Stimulated activated CD8-positive, alpha-beta memory T cell treated with anti-CD3 and anti-CD28 coated beads, Interleukin-12 subunit alpha, Interleukin-12 subunit beta, amount 100 ng/mL, for 24 hours (primary cell): Measurements from ENCODE around the gene SLC35F6.

ENCODE experiments used
- DNase-seq: peaks from one replicate; pipeline ENCODE4 v3.0.0-alpha.2; 2020; ENCODE audit errors: extremely low read depth

The SLC35F6 gene

DNA sequence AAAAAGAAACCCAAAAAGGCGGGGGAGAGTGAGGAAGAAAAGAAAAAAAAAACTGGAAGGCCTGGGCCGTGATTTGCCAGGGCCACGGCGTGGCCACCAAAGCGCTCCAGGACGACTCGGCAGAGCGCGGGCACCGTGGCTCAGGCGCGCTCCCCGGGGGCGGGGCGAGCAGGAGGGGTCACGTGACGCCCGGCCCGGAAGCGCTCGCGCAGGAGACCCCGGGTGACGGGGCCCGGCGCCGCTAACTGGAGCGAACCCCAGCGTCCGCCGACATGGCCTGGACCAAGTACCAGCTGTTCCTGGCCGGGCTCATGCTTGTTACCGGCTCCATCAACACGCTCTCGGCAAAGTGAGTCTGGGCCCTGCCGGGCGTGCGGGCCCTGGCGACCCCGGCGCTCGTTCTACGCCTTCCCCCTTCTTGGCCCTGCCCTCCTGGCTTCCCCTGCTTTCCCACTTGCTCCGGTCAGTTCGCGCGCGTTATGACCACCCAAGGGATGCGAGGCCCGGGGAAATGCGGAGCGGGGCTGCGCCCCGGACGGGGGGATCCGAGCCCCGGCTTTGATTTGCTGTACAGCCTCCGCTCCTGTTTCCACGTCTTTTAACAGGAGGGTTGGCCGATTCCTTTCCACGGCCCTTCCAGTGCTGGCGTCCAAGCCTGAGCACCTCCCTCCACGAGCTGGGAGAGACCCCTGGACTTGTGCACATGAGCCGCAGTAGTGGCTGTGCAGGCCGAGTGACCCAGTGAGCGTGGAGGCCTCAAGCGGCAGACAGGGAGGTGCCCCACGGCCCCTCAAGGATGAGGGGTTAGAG lies at the start of gene SLC35F6:
Gene SLC35F6 (plus strand): TSS at position 207 of the 810 bp plus-strand sequence. CDS start 66 bp downstream, at position 273.
- DNase-seq: peak; percentile 57

- DNase-seq: no peak
These were observed 48.4 kb upstream of the SLC35F6 start for GRCh38 chr2:26715528-26716270.

DNA sequence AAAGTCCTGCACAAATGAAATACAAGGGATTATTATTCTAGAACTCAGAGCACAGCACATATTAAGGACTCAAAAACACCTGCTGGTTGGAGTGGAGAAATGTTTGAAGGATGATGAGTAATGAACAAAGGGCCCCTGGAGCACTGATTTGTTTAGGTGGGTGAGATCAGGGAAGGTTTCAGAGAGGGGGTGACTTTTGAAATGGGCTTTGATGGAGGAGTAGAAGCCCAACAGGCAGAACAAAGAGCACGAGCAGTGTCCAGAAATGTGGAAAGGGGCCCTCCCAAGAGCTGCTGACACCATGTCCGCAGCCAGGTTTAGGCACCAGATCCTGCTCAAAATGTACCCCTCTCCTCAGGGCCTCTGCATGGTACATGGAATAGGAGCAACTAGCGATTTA lies 47.7 kb upstream of the SLC35F6 start:
- no peak for DNase-seq

DNA sequence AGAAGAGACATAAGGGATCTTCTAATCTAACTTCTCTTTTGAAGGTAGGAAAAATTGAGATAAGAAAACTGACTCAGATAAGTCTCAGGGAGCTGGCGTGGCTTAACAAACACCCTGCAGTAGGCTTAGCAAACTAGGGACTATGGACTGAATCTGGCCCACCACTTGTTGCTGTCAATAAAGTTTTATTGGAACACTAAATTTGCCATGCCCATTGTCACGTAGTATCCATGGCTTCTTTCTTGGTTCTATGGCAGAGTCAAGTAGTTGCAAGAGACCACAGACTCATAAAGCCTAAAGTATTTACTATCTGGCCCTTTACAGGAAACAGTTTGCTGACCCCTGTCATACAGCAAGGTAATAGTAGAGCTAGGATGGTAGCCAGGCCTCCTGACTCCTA lies 47.3 kb upstream of the SLC35F6 start:
- DNase-seq: no peak

GRCh38 chr2:26717362-26717761 lies 46.7 kb upstream of the SLC35F6 start:
- no peak for DNase-seq

- no peak for DNase-seq
These were observed 45.0 kb upstream of the SLC35F6 start for GRCh38 chr2:26718949-26719686.

DNA sequence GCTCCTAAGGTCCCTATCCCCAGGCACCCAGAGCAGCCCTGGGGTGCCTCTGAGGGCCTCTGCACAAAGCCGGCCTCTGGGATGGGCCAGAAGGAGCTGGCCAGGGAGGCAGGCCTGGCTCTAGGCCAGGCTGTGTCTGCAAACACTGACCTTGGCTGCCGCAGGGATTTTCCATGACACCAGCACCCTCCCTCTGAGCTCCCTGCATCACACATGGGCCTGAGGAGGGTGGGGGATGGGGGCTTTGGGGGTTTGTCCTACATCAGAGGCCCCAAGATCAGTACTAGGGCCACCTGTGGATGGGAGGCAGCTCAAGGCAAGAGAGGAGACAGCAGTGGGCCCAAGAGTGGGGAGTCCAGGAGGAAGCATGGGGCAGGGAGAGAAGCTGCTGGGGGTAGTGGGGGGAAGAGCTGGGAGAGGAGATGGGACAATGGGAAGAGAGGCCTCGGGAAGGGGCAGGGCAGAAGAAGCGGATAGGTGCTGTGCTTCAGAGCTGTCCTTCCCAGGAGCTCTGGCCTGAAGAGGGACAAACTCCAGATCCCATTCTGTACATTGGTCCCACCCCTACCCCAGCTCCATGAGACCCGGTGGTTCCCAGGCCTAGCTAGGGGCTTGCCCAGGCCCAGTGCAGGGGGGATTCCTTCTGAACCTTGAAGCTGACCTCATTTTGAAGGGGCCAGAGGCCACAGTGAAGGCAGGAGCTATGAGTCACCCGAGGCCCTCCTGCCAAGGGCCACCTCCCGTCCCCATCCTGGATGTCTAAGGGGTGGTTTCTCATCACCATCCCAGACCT lies 43.6 kb upstream of the SLC35F6 start:
- DNase-seq: no peak

DNA sequence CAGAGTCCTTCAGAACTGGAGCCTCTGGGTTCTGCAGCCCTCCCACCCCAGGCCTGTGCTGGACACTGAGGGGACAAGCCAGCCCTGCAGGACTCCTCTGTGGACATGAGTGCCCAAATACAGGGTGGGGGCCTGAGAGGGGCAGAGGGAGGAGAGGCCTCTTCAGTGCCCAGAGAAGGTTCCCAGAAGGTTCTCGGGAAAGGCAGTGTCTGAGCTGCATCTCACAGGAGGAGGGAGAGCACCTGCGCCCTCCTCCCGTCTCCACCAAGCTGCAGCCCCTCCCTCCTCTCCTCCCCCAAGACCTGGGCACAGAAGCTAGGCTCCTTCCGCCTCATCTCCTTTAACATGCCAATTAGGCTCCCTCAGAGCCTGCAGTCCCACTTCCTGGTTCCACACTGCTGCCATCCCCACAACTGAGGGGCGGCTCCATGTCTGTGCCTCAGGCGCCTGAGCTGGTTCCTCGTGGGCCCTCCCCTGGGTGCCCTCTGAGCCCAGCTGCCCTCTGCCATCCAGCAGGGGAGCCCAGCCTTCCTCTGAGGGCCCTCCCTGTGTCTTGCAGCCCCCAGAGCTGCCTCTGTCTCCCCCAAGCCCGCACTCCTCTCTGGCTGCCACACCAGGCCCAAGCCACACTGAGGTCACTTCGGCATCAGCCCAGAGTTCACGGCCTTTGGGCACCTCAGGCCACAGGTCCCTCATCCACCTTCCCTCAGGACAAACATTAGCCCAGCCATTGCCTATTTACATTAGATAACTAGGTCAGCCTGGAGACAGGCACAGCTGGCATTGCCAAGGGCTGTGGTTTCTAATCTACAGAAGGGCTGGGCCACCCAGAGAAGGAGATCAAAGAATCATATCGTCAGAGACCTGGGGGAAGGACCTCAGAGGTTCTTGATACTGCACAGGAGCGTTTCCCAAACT lies 42.7 kb upstream of the SLC35F6 start:
- no peak for DNase-seq

GRCh38 chr2:26722328-26722727 lies 41.8 kb upstream of the SLC35F6 start:
- no peak for DNase-seq

- DNase-seq: no peak
These were observed 41.2 kb upstream of the SLC35F6 start for GRCh38 chr2:26722911-26723310.

- DNase-seq: no peak
These were observed 40.6 kb upstream of the SLC35F6 start for GRCh38 chr2:26723475-26723874.

- no peak for DNase-seq
These were observed 39.9 kb upstream of the SLC35F6 start for GRCh38 chr2:26723991-26724750.

DNA sequence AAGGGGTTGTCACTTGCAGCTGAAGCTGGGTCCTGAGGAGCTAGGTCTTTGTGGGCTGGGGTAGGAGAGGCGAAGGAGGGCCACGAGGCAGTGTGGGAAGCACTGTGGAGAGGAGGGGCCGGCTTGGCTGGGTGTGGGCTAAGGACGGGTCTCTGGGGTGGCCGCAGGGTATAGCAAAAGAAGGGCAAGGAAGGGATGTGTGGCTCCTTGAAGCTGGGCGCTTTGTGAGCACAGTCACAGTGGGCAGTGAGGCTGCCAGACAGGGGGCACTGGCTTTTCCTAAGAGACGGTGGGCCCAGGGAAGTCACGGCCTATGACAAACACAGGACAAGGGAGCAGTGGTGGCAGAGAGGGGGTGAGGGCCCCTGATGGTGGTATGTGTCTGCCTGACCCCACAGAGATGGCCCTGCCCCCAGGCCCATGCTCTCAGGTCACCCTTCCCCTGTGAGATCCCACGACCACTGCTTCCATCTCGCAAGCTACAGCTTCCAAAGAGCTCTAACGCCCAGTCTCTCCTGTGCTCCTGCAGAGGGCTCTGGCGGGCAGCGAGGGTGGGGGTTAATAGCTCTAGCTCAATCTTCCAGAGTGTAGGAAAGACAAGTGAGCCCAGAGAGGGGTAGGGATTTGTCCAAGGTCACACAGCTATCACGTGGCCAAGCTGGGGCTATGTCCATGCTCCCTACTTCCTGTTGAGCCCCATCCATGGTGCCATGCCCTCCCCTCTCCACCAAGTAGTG lies 39.1 kb upstream of the SLC35F6 start:
- no peak for DNase-seq

DNA sequence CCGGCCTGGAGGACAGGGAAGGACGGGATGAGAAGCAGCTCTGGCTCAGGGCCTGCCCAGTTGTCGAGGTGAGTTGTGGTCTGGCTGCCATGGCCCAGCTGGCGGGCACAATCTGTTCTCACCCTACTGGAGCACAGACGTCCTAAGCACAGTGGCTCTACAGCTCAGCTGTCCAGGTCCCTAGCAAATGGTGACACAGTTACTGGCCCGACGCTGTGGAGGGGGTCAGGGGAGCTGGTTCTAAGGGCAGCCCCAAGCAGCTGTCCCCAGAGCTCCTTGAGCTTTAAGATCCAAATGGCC lies 38.6 kb upstream of the SLC35F6 start:
- DNase-seq: no peak

GRCh38 chr2:26726228-26726627 lies 37.9 kb upstream of the SLC35F6 start:
- DNase-seq: no peak

DNA sequence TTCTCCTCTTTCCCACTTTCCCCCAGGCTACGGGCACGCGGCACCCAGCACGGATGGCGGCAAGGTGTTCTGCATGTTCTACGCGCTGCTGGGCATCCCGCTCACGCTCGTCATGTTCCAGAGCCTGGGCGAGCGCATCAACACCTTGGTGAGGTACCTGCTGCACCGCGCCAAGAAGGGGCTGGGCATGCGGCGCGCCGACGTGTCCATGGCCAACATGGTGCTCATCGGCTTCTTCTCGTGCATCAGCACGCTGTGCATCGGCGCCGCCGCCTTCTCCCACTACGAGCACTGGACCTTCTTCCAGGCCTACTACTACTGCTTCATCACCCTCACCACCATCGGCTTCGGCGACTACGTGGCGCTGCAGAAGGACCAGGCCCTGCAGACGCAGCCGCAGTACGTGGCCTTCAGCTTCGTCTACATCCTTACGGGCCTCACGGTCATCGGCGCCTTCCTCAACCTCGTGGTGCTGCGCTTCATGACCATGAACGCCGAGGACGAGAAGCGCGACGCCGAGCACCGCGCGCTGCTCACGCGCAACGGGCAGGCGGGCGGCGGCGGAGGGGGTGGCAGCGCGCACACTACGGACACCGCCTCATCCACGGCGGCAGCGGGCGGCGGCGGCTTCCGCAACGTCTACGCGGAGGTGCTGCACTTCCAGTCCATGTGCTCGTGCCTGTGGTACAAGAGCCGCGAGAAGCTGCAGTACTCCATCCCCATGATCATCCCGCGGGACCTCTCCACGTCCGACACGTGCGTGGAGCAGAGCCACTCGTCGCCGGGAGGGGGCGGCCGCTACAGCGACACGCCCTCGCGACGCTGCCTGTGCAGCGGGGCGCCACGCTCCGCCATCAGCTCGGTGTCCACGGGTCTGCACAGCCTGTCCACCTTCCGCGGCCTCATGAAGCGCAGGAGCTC lies 36.2 kb upstream of the SLC35F6 start:
- DNase-seq: no peak

GRCh38 chr2:26729311-26729710 lies 34.8 kb upstream of the SLC35F6 start:
- DNase-seq: no peak
